ENCODE results near the gene TRIM2. TPM values are rescaled to one million over a fixed set of nuclear protein-coding genes. Genes with fewer than 3 reads are reported as not detected.

The TRIM2 gene
- polyA plus RNA-seq, 1 donor (not counting 4 experiments of a cell fraction or from before 2014, with no cell fraction given): 10.6 TPM

- TF ChIP-seq EZH2 (IDR thresholded peaks at IDR 0.05; ENCODE audit: low read length): no peak
- TF ChIP-seq CTCF (optimal IDR thresholded peaks at IDR 0.05 in 1 of 3, IDR thresholded peaks at IDR 0.05 in 1 of 3, conservative IDR thresholded peaks at IDR 0.05 in 1 of 3; ENCODE audit: extremely low read depth in 1 of 3, insufficient read depth in 2 of 3, low read length in 3 of 3): no peak
- Histone ChIP-seq H3K9ac (ENCODE audit: control insufficient read depth, extremely low read depth, insufficient read depth, low read length) (no peak overlapping the region), H3K27me3 (ENCODE audit: control insufficient read depth, extremely low read depth, insufficient read depth, low read length) (peaks cover 5% of the 10 kb centered on the region), H4K20me1 (ENCODE audit: control insufficient read depth, extremely low read depth, insufficient read depth, low read length) (no peaks in the 10 kb centered on the region), H3K9me1 (ENCODE audit: control insufficient read depth, extremely low read depth, insufficient read depth, low read length) (no peaks in the 10 kb centered on the region), H3K4me2 (ENCODE audit: control insufficient read depth, extremely low read depth, insufficient read depth, low read depth, low read length) (no peak overlapping the region), H3K27ac (ENCODE audit: control insufficient read depth, insufficient read depth, low read length) (no peak overlapping the region), H2AFZ (ENCODE audit: control insufficient read depth, low read length) (no peak overlapping the region), H3K9me3 (ENCODE audit: control insufficient read depth, low read depth, low read length) (no peaks in the 10 kb centered on the region), H3K36me3 (ENCODE audit: control insufficient read depth in 2 of 2, extremely low read depth in 1 of 2, insufficient read depth in 2 of 2, low read length in 2 of 2) (no peaks in the 10 kb centered on the region), H3K4me3 (ENCODE audit: control insufficient read depth in 2 of 3, extremely low read depth in 1 of 3, insufficient read depth in 2 of 3, low read depth in 1 of 3, low read length in 3 of 3) (no peak overlapping the region), H3K79me2 (ENCODE audit: control insufficient read depth, insufficient read depth, low read length) (no peaks in the 10 kb centered on the region), H3K4me1 (ENCODE audit: control insufficient read depth, extremely low read depth, insufficient read depth, low read length) (no peaks in the 10 kb centered on the region)
- DNase-seq (ENCODE audit: low read depth, low spot score) (no peak), FAIRE-seq (no peak)
- dilution Hi-C loops (cut with MboI; ENCODE audit: extremely low pct_ligation_motif_present, low sequenced_read_pairs): no loop called here
These were observed 33.8 kb upstream of the TRIM2 start for GRCh38 chr4:153170407-153170806.

- no peak for DNase-seq (ENCODE audit: low read depth, low spot score)
- Histone ChIP-seq H3K27ac (ENCODE audit: control insufficient read depth, insufficient read depth, low read length) (no peak overlapping the region), H3K9ac (ENCODE audit: control insufficient read depth, extremely low read depth, insufficient read depth, low read length) (no peak overlapping the region), H3K4me2 (ENCODE audit: control insufficient read depth, extremely low read depth, insufficient read depth, low read depth, low read length) (no peak overlapping the region), H3K9me3 (ENCODE audit: control insufficient read depth, low read depth, low read length) (no peaks in the 10 kb centered on the region), H3K4me1 (ENCODE audit: control insufficient read depth, extremely low read depth, insufficient read depth, low read length) (no peaks in the 10 kb centered on the region), H3K36me3 (ENCODE audit: control insufficient read depth in 2 of 2, extremely low read depth in 1 of 2, insufficient read depth in 2 of 2, low read length in 2 of 2) (no peaks in the 10 kb centered on the region), H3K4me3 (ENCODE audit: control insufficient read depth in 2 of 3, extremely low read depth in 1 of 3, insufficient read depth in 2 of 3, low read depth in 1 of 3, low read length in 3 of 3) (no peak overlapping the region), H3K79me2 (ENCODE audit: control insufficient read depth, insufficient read depth, low read length) (no peaks in the 10 kb centered on the region), H4K20me1 (ENCODE audit: control insufficient read depth, extremely low read depth, insufficient read depth, low read length) (no peaks in the 10 kb centered on the region), H2AFZ (ENCODE audit: control insufficient read depth, low read length) (no peak overlapping the region), H3K27me3 (ENCODE audit: control insufficient read depth, extremely low read depth, insufficient read depth, low read length) (no peaks in the 10 kb centered on the region), H3K9me1 (ENCODE audit: control insufficient read depth, extremely low read depth, insufficient read depth, low read length) (no peaks in the 10 kb centered on the region)
- no peak for TF ChIP-seq EZH2 (IDR thresholded peaks at IDR 0.05; ENCODE audit: low read length)
- no peak for TF ChIP-seq CTCF (optimal IDR thresholded peaks at IDR 0.05 in 1 of 3, IDR thresholded peaks at IDR 0.05 in 1 of 3, conservative IDR thresholded peaks at IDR 0.05 in 1 of 3; ENCODE audit: extremely low read depth in 1 of 3, insufficient read depth in 2 of 3, low read length in 3 of 3)
- dilution Hi-C loops (cut with MboI; ENCODE audit: extremely low pct_ligation_motif_present, low sequenced_read_pairs): no loop called here
- no peak for FAIRE-seq
These were observed 29.2 kb upstream of the TRIM2 start for GRCh38 chr4:153174821-153175567.
